GM18867 (cell line): ENCODE results near the gene COL6A2.

Experiments
- ATAC-seq: cut with Tn5 transposase; IDR thresholded peaks from one replicate; pipeline ENCODE4 v1.9.1; 2021; ENCODE audit warnings: mild to moderate bottlenecking, moderate library complexity; ENCODE audit not compliant: unreplicated experiment

The COL6A2 gene

GRCh38 chr21:46112725-46113215 lies 14.9 kb downstream of the COL6A2 start:
- no peak for ATAC-seq

GRCh38 chr21:46113497-46114176 lies 15.7 kb downstream of the COL6A2 start:
- no peak for ATAC-seq

DNA sequence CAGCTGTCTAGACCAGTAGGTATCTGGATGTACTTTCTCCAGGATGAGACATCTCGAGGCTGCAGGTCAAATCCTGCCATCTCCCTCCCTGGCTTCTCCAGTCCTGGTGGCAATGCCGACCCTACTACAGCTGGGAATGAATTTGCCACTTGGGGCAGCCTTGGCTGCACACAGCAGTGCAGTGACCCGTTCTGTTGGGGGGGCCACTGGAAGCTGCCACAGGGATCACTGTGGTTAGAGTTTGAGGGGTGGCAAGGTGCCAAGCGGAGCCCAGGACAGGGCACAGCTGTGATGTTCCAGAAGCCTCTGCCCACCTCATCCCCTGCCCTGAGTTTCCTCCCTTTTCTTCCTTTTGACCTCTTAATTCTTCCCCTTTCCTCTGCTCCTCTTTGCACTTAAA lies 17.1 kb downstream of the COL6A2 start:
- no peak for ATAC-seq

GRCh38 chr21:46115441-46116188 lies 17.7 kb downstream of the COL6A2 start:
- ATAC-seq: no peak

DNA sequence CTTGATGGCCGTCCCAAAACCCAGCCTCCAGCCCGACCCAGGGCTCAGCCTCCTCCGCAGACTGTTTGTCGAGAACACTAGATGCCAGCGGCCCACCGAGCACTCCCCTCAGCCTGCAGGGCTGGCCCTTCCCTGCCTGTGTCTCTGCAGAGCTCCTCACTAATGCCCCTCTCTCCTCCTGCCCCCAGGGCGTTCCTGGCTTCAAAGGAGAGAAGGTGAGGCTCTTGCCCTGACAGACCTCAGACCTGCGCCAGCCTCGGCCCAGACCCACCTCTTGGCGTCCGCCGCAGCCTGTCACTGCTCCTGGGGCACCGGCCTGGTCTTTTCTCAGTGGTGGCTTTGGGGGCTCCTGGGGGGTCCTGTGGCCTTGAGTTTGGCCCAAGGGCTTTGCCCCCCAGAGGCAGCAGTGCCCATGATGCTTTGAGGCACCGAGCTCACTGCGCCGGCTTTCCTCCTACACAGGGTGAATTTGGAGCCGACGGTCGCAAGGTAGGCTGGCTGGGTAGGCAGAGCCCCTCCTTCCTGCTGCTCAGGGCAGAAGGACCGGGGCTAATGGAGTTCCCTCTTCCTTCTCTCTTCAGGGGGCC lies 18.4 kb downstream of the COL6A2 start:
- ATAC-seq: no peak

DNA sequence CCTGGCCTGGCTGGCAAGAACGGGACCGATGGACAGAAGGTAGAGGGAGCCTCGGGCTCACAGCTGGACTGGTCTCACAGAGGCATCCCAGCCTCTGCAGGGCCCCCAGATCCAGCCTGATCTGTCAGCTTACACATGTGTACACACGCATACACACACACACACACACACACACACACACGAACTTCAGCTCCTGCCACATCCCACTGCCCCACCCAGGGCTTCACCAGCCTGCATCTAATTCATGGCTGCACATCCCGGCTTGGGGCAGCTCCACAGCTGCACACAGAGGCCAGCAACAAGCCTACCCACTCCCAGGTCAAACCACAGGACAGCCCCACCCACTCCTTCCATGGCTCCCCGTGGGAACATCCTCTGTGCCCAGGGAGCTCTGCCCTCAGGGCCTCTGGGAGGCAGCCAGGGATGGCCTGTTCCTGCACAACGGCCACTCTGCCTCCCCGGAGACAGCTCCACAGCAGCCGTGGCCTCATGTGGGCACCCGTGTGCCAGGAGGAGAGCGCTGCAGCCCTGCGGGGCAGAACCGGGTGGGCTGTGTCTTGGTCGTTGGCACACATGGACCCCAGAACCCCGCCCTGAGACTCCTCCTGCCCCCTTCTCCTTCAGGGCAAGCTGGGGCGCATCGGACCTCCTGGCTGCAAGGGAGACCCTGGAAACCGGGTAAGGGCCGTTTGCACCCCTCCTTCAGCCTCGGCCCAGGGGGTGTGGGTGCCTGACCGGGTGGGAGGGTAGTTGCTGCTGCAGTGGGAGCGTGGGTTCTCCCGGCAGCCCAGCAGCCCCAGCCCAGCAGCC lies 19.1 kb downstream of the COL6A2 start:
- no peak for ATAC-seq

DNA sequence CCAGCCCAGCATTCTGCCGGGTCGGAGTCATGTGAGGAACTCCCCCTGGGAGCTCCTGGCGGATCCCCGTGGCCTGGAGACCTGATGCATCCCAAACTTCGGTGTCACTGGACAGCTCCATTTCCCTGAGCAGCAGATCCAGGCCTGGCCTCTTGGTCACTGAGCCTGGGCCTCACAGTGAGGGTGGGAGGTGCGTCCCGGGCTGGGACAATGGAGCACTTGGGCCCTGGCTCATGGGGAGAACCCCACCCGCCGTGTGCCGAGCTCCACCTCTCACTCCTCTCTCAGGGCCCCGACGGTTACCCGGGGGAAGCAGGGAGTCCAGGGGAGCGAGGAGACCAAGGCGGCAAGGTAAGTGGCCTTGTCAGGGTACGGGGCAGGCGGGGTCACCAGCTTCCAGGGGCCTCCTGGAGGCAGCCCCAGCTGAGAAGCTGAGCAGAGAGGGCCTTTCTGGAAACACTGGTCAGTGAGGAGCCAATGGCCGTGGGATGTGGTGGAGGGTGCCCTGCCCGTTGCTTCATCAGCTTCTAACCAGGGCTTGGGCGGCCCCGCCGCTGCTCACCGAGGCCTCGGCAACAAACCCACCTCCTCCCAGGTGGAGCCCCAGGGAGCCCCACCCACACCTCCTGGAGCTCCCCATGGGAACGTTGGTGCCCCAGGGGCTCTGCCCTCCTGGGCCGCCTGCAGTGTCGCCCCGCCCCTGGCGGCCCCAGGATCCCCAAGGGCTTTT lies 19.8 kb downstream of the COL6A2 start:
- ATAC-seq: no peak

- no peak for ATAC-seq
Measured at GRCh38 chr21:46118316-46119143, 20.6 kb downstream of the COL6A2 start.

- no peak for ATAC-seq
Measured at GRCh38 chr21:46119144-46119636, 21.3 kb downstream of the COL6A2 start.

DNA sequence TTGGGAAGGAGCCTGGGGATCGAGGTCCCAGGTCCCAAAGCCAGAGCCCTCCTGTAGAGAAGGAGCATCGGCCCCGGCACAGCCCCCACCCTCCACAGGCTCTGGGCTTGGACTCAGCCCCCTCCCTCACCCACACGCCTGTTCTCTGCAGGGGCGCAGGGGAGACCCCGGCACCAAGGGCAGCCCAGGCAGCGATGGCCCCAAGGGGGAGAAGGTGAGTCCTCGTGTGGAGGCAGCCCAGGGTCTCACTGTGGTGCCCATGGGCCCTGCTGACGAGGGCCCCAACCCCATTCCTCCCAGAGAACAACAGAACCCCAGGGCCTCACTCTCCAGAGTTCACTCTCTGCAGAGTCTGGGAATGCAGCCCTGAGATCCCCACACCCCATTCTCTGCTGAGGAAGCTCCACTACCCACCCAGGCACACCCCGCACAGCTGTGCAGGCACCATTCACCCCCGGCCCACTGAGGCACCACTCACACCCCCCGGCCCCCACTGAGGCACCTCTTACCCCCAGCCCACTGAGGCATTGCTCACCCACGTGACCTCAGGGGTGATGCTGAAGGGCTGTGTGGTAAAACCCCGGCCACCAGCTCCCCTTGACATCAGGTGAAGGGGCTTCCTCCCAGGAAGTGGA lies 21.8 kb downstream of the COL6A2 start:
- ATAC-seq: no peak

GRCh38 chr21:46120301-46121285 lies 22.7 kb downstream of the COL6A2 start:
- ATAC-seq: no peak

DNA sequence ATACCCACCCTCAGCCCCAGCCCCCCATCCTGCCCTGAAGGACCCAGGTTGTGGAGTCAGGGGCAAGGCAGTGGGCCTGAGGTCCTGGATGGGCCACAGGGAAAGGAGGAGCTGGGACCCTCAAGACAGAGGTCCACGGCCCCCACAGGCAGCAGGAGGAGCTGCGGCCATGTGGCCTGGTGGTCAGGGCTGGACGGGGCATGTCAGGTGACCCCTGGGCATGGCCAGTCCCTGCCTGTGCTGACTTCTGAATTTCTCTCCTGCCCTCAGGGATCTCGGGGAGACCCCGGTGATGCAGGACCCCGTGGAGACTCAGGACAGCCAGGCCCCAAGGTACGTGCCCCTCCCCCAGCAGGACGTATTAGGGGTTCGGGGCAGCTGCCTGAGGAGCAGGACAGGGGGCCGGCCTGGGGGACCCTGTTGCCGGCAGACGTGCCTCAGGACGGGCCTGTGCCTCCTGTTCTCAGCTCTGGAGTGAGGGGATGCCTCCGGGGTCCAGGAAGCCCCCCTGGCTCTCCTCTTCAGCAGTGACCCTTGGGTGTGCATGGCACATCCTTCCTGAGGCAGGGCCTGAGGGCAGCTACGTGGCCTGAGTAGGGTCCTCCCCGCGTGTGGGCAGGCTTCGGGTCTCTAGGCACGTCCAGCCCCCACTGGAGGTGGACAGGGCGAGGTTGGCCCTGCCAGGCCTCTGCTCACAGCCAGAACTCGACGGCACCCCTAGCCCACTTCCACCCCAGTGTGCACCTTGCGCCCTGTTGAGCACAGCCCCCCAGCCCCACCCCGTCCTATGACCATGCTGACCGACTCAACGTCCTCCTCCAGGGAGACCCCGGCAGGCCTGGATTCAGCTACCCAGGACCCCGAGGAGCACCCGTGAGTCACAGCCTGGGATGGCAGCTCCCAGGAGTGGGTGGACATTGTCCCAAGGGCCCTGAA lies 23.6 kb downstream of the COL6A2 start:
- no peak for ATAC-seq

DNA sequence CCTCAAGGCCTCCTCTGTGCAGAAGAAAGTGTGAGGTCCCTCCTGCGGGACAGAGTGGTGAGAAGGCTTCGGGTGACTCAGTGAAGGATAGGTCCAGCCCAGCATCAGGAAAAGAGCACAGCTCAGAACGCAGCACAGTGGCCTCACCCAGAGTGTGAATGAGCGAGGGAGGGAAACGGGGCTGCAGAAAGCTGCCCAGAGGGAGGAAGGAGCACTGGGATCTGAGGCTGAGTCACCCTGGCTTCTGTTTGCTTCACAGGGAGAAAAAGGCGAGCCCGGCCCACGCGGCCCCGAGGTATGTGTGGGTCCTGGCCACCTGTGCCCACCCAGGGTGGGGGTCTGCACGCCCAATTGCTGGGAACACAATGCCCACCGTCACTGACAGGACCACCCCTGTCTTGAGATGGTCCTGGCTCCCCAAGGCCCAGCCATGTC lies 24.3 kb downstream of the COL6A2 start:
- ATAC-seq: no peak

- ATAC-seq: no peak
Measured at GRCh38 chr21:46122758-46123683, 25.1 kb downstream of the COL6A2 start.

DNA sequence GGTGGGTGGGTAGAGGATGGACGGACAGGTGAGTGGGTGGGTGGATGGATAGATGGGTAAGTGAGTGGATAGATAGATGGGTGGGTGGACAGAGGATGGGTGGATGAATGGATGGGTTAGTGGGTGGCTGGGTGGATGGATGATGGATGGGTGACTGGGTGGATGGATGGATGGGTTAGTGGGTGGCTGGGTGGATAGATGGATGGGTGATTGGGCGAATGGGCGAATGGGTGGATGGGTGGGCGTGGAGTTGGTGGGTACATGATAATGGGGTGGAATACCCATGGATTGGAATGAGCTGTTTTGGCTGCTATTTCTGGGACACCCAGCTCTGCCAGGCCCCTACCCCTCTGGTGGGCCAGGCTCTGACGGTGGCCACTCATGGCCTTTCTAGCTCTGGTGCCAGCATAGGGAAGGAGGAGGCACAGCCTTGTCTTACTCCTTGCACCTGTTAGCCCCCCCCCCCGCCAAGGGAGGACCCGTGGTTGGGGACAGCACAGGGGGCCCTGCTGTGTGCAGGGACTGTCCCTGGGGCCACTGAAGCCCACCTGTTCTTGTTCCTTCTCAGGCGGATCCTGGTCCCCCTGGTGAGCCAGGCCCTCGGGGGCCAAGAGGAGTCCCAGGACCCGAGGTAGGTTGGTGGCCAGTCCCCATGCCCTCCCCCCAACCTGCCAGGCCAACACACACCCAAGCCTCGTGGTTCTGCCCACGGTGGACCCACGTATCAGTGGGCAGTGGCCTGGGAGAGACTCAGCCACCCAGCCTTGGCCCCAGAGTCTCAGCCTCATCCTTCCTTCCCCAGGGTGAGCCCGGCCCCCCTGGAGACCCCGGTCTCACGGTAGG lies 26.4 kb downstream of the COL6A2 start:
- no peak for ATAC-seq
